Measurements from ENCODE around the gene AGAP1. TPM values are rescaled to one million over a fixed set of nuclear protein-coding genes. Genes with fewer than 3 reads are reported as not detected.

The AGAP1 gene
- total RNA-seq, 1 donor from 2014 or later: 21.1 TPM

GRCh38 chr2:235598532-235599531 is 105.0 kb downstream of the AGAP1 start:
- DNase-seq (ENCODE audit: extremely low spot score in 2 of 2): no peak
- H3K27ac ChIP-seq: no peak overlapping the region
- no peak overlapping the region for H3K4me3 ChIP-seq
- intact Hi-C loops (cut with DNase I): loop anchor here (5.0 kb wide), 1 partner anchor 73 kb away; no protein-coding TSS in a partner anchor
- no peaks in the 10 kb centered on the region for H3K36me3 ChIP-seq
- H3K9me3 ChIP-seq: no peaks in the 10 kb centered on the region
- TF ChIP-seq POLR2A (IDR thresholded peaks at IDR 0.05) (no peak), POLR2AphosphoS5 (IDR thresholded peaks at IDR 0.05; ENCODE audit: insufficient read depth in 1 of 2, low read depth in 1 of 2) (no peak)
- TF ChIP-seq, protein P1, sequence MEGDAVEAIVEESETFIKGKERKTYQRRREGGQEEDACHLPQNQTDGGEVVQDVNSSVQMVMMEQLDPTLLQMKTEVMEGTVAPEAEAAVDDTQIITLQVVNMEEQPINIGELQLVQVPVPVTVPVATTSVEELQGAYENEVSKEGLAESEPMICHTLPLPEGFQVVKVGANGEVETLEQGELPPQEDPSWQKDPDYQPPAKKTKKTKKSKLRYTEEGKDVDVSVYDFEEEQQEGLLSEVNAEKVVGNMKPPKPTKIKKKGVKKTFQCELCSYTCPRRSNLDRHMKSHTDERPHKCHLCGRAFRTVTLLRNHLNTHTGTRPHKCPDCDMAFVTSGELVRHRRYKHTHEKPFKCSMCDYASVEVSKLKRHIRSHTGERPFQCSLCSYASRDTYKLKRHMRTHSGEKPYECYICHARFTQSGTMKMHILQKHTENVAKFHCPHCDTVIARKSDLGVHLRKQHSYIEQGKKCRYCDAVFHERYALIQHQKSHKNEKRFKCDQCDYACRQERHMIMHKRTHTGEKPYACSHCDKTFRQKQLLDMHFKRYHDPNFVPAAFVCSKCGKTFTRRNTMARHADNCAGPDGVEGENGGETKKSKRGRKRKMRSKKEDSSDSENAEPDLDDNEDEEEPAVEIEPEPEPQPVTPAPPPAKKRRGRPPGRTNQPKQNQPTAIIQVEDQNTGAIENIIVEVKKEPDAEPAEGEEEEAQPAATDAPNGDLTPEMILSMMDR (IDR thresholded peaks at IDR 0.05): no peak
- peaks cover 14% of the 10 kb centered on the region for H3K4me1 ChIP-seq
- H3K27me3 ChIP-seq: no peaks in the 10 kb centered on the region

DNA sequence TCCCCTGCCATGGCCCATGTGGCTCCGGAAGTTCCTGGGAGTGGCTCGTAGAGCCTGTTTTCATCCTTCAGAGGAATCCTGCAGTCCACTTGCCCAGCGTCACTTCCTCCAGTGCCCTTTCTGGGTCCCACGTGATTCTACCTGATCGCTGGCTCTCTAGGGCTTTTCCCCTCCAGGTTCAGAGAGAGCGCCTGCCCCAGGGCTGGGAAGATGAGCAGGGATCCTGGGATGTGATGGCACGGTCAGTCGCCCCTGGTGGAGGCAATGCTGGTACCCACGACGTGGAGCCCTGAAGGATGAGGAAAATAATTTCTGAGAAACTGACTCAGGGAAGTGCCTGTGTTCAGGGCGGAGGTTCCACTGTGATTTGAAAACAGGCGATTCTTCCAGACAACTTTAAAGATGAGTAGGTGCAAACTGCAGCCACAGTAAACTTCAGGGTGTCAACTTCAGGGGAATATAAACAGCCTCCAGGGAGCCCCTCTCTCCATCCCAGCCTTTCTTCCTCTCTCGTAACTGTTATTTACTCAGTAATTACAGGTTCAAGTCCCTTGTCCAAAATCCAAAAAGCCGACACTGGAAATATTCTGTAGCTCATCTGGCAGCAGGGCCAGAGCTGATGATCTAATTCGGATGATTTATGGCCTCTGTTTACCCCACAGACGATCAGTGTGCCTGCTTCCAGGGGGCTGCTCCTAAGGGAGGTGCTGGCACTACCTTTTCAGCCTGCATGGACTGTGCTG is 105.9 kb downstream of the AGAP1 start:
- no peaks in the 10 kb centered on the region for H3K9me3 ChIP-seq
- DNase-seq (ENCODE audit: extremely low spot score in 2 of 2): no peak
- TF ChIP-seq, protein P1 (IDR thresholded peaks at IDR 0.05): no peak
- TF ChIP-seq POLR2AphosphoS5 (IDR thresholded peaks at IDR 0.05; ENCODE audit: insufficient read depth in 1 of 2, low read depth in 1 of 2) (no peak), POLR2A (IDR thresholded peaks at IDR 0.05) (no peak)
- no peak overlapping the region for H3K27ac ChIP-seq
- peaks cover 14% of the 10 kb centered on the region for H3K4me1 ChIP-seq
- H3K36me3 ChIP-seq: no peaks in the 10 kb centered on the region
- H3K27me3 ChIP-seq: no peaks in the 10 kb centered on the region
- intact Hi-C loops (cut with DNase I): loop anchor here (5.0 kb wide), 1 partner anchor 73 kb away; no protein-coding TSS in a partner anchor
- no peak overlapping the region for H3K4me3 ChIP-seq

DNA sequence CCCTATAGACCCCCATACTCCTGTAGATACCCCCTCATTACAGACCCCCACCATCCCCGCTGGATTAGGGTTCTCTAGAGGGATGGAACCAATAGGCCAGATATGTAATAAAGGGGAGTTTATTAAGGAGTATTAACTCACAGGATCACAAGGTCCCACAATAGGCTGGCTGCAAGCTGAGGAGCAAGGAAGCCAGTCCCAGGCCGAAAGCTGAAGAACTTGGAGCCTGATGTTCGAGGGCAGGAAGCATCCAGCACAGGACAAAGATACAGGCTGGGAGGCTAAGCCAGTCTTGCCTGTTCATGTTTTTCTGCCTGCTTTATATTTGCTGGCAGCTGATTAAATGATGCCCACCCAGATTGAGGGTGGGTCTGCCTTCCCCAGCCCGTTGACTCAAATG is 106.6 kb downstream of the AGAP1 start:
- H3K4me1 ChIP-seq: peaks cover 21% of the 10 kb centered on the region
- no peaks in the 10 kb centered on the region for H3K9me3 ChIP-seq
- TF ChIP-seq POLR2A (IDR thresholded peaks at IDR 0.05): no peak
- TF ChIP-seq, protein P1 (IDR thresholded peaks at IDR 0.05): no peak
- intact Hi-C loops (cut with DNase I): no loop called here
- no peaks in the 10 kb centered on the region for H3K36me3 ChIP-seq
- H3K27me3 ChIP-seq: no peaks in the 10 kb centered on the region
- no peak overlapping the region for H3K27ac ChIP-seq
- H3K4me3 ChIP-seq: no peak overlapping the region
- DNase-seq (ENCODE audit: extremely low spot score in 2 of 2): no peak

GRCh38 chr2:235600926-235601325 is 107.1 kb downstream of the AGAP1 start:
- no peak for DNase-seq (ENCODE audit: extremely low spot score in 2 of 2)
- no peaks in the 10 kb centered on the region for H3K27me3 ChIP-seq
- H3K4me1 ChIP-seq: peaks cover 26% of the 10 kb centered on the region
- H3K9me3 ChIP-seq: no peaks in the 10 kb centered on the region
- intact Hi-C loops (cut with DNase I): no loop called here
- no peak overlapping the region for H3K4me3 ChIP-seq
- H3K27ac ChIP-seq: no peak overlapping the region
- TF ChIP-seq, protein P1 (IDR thresholded peaks at IDR 0.05): no peak
- no peaks in the 10 kb centered on the region for H3K36me3 ChIP-seq

Data from vagina (tissue), 2 donors.